Smooth muscle cell of the brain vasculature (primary cell): ENCODE measurements around the gene TNFRSF8.

Source experiments
- DNase-seq: peaks from one replicate; pipeline ENCODE4 v3.0.0-alpha.2; 2012; ENCODE audit warnings: low read depth, low spot score

TNFRSF8 gene

DNA sequence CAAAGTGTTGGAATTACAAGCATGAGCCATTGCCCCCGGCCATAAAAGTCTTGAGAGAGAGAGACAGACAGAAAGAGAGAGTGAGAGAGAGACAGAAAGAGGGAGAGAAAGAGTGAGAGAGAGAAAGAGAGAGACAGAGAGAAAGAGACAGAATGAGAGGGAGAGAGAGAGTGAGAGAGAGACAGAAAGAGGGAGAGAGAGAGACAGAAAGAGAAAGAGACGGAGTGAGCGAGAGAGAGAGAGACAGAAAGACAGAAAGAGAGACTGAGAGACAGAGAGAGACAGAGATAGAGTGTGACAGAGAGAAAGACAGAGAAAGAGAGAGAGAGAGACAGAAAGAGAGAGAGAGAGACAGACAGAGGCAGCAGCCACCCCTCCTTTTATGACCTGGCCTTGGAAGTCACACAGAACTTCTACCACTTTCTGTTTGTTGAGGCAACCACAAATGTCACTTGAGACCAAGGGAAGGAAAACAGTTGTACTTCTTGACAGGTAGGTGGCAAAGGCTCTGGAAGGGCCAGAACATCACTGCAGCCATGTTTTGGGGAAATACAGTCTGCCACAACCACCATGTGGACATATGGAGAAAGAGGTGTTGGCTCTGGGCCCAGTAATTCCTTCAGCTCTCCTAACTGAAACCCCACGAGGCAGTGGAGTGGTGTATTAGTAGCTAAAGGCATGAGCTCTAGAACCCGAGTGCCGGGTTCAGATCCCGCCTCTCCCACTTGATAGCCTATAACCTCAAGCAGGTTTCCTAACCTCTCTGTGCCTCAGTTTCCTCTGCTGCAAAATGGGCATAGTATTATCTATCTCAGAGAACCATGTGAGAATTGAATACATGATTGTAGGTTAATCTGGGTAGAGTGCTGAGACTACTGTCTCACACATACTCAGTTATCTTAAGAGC is 50.6 kb downstream of the TNFRSF8 start:
- DNase-seq: no peak

DNA sequence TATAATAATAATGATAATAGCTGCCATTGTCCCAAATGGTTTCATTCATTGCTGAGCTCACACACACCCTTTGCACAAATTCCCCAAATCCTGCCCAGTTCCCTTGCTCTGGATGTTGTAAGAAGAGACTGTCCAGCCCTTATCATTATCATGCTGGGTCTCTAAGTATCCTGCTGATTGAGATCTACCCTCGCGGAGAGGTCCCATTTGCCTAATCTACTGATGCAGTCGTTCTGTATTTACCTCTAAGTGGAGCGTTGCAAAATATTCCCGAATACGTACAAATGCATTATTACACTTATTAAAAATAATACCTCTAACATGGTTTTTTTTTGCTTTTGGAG is 51.2 kb downstream of the TNFRSF8 start:
- DNase-seq: no peak

DNA sequence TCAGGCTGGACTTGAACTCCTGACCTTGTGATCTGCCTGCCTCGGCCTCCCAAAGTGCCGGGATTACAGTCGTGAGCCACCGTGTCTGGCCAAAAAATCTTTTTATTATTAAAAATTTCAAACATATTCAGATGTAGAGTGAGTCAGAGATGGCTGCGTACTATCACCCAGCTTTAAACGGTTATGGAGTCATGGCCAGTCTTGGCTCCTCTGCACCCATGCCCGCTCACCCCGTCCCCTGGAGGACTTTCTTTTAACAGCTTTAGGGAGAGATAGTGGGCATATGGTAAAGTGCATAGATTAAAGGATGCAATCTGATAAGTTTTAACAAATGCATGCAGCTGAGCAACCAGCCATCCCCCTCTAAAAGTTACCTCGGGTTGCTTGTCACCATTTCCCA is 51.8 kb downstream of the TNFRSF8 start:
- DNase-seq: no peak

DNA sequence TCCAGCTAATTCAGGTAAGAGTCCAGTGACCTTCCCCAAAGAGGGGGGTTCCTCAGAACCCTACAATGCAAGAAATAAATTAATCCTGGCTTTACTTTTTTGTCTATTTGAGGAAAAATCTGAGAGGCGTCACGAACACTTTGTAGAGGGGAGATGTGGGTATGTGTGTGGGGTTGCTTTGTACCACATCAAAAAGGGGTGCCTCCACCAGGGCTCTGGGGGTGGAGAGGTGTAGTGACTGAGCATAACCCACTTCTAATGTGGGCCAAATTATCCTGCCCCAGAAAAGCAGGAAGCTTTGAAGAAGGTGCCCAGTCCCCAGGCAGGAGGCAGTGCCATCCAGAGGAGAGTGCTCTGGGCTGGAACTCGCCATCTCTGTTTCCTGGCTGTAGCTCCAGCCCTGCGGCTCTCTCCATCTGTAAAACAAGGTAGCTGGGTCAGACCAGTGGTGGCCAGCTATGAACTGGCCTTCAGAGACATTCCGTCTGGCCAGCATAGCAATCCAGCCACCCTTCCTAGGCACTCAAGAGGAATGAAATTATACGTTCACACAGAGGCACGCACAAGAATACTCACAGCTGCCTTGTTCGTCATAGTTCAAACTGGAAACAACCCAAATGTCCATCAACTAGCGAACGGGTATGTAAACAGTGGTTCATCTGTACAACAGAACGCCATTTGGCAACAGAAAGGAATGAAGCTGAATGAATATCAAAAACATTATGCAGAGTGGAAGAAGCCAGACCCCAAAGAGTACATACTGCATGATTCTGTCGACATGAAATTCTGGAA is 58.3 kb downstream of the TNFRSF8 start:
- no peak for DNase-seq

DNA sequence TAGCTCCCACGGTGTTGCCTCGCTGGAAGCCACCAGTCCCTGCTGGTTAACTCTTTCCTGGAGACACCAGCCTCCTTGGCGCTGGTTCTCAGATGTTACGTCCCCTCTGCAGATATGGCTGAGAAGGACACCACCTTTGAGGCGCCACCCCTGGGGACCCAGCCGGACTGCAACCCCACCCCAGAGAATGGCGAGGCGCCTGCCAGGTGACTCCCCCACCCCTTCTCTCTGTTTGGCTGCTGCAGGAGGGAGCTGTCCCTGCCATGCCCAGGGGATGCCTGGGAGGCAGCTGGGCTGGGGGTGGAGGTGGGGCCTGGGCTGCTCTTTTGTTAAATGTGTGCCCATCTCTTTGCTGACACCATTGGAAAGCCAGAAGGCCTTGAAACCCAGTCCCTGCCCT is 60.1 kb downstream of the TNFRSF8 start:
- no peak for DNase-seq

DNA sequence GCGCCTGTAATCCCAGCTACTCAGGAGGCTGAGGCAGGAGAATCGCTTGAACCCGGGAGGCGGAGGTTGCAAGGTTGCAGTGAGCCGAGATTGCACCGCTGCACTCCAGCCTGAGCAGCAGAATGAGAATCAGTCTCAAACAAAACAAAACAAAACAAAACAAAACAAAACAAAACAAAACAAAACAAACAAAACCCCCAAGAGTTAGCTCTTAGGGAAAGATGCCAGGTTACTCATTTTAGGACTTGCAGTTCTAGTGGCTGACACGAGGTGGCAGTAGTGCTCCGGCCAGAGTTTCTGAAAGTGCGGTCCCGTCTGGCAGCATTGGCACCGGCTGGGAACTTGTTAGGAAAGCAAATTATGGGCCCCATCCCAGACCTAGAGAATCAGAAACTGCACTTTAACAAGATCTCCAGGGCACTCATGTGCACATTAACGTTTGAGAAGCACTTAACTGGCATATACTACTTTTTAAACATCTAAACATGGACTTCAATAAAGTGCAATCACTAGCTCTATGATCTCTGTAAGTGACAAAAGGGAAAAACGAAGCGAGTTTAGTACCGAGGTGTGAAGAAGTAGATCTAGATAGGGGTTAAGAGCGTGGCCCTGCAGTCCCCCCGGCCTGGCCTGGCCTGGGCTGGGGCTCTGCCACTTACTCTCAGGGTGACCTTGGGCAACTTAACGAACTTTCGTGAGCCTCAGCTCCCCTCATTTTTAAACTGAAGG is 61.8 kb downstream of the TNFRSF8 start:
- DNase-seq: peak; percentile 61

DNA sequence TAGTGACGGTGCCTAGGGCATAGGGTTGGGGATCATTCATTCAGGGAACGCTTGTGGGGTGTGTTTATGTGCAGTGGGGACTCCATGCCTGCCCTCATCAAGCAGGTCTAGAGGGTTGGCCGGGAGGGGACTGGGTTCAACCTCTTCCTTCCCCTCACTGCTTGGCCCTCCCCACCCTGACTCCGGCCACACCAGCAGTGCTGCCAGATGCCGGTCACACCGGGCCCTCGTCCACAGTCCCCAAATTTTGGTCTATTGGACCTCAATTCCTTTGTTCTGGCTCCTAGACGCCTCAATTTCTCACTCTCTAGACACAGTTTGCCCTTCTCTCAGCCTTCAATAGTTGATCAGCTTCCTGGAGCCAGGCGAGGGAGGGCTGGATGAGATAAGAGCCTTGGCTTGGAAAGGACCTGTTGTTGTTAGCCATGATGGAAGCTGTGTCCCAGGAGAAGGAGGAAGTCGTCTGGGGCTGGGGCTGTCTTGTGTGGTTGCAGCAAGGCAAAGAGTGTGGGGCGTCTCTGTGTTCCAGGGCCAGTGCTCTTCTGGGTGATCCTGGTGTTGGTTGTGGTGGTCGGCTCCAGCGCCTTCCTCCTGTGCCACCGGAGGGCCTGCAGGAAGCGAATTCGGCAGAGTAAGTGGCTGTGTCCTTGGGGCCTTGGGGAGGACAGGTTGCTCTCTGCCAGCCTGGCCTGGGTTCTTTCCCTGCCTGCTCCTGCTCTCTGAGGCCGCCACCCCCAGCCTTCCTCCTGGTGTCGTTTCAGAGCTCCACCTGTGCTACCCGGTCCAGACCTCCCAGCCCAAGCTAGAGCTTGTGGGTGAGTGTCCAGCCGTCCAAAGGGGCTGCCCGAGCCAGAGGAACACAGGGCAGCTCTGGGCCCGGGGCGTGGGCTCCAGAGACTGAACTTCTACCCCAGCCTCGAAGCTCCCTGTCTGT is 62.6 kb downstream of the TNFRSF8 start:
- no peak for DNase-seq

DNA sequence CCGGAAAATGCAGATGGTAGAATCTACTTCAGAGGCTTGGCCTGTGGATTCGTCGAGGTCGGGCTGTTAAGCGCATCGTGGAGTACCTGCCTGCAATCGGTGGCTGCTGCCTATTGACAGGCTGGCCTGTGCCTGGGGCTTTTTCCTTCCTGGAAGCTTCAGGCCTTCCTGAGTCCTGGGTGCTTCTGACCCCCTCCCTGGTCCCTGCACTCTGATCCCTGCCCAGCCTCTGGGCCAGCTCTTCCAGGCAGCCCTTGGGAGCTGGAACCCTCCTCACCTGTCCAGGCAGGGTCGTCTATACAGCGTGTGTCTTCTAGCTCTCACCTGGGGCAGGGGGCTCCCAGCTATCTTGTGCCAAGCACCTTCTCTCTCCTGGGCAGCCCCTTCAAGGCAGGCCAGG is 63.7 kb downstream of the TNFRSF8 start:
- no peak for DNase-seq

DNA sequence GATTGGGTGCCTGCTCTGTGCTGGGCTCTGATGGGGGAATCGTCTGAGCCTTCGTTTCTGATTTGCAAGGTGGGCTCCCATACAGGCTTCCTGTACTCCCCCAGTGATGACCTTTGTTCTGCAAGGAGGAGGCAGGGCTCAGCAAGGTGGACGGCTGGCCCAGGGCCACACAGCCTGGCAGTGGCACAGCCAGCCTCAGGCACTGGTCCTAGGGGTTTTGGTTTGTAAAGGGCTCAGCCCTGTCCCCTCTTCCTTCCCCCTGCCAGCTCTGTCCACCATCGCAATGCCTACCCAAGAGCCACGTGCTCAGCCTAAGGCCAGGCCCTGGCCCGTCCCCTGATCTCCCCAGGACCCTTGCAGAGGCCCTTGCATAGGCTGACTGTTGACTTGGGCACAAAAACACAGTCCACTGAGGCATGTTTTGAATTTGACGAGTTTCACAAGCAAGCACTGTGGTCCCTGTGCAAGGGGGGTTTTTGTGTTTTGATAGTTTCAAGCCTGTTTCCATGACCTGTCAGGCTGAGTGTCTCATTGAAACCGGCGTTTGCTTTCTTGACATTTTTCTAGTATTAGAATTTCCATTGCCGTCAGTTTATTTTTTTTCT is 64.2 kb downstream of the TNFRSF8 start:
- DNase-seq: no peak

DNA sequence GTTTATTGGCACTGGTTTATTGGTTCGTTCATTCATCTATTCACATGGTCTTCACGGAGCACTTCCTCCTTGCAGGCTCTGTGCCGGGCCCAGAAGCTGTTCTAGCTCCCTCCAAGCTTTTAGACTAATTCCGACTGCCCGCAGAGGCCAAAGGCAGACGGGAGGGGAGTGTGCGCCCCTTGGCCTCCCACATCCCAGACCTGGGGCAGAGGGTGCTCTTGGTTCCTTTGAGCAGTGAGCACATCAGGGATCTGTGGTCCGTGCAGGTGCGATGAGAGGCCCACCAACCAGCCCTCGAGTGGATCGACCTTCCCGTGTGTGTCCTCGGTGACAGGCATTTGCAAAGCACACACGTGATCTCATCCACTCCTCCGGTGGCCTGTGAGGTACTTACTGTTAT is 65.0 kb downstream of the TNFRSF8 start:
- no peak for DNase-seq

DNA sequence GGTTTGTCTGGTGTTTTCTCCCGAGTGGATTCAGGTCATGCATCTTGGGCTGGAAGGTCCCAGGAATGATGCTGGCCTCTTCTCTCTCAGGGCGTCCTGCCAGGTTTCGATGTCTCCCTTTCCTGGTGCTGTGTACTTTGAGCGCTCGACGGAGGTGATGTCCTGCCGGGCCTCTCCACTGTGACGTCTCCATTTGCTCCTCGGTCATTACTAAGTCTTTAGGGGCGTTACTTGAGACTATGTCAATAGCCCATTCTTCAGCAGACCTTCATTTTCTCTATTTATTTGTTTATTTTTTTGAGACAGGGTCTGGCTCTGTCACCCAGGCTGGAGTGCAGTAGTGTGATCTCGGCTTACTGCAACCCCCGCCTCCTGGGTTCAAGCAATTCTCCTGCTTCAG is 66.5 kb downstream of the TNFRSF8 start:
- DNase-seq: no peak

DNA sequence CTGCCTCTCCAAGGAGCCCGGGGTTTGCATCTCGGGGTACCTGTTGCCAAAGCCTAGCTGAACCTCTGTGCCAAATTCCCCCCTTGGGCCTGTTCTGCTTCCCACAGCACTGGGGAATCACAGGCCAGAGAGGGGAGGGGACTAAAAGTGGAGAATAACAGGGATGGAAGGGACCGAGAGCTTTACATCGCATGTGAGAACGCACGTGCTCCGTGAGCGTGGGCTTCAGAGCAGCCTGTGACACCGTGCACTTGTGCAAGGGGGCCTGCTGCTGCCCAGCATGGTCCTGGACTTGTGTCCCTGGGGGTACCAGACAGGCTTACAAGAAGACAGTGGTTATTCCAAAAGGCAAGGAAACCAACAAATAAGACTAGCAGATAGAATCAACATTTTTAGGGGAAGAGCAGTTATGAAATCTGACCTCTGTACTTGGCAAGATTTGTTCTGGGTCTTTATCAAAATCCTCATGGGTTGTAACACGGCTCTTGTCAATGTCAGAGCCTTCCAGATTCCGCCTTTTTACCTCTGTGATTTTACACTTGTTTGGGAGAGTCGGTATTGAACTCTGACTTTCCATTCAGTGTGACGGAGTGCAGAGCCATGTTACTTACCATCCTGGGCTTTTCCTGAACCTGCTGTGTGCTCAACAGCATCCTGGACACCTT is 67.5 kb downstream of the TNFRSF8 start:
- no peak for DNase-seq

DNA sequence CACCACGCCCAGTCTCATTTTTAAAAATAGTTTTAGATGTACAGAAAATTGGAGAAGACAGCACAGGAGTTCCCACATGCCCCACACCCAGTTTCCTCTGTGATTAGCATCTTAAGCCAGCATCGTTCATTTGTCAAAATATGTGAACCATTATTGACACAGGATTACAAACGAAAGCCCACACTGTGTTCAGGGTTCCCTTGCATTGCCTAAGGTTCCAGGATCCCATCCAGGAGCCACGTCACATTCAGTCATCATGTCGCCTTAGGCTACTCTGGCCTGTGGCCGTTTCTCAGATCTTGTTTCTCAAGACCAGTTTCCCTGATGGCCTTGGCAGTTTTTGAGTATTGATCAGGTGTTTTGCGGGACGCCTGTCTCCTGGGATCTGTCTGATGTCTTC is 69.0 kb downstream of the TNFRSF8 start:
- DNase-seq: no peak

DNA sequence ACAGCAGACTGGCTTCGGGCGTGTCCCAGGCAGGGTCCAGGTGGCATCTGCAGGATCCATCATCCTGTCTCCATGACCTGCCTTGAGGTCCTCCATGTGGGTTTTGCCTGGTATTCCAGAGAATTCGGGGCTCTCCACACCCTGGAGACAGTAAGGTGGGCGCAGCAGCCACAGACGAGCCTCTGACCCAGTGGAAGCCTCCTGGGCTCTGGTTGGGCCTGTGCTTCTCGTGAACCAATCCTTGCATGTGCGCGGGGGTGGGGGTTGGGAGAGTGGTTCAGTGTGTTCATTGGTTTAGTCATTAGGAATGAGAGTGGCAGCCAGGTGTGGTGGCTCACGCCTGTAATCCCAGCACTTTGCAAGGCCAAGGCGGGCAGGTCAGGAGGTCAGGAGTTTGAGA is 71.6 kb downstream of the TNFRSF8 start:
- DNase-seq: no peak

DNA sequence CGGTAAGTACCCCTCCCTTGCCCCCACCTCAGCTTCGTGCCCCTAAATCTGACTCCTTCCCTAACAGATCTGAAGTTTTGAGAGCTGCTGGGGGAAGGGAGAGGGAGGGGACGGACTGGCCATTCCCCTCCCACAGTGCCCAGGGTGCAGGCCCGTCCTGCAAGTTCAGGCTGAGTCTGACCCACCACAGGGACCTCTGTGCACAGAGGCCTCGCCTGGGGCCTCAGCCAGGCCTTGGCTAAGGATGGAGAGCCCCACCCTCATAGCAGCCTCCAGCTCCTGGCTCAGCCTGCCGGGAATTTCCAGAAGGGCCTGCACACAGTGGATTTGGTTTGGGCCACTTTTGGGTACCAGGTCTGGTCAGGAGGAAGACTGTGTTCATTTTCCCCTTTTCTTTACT is 72.5 kb downstream of the TNFRSF8 start:
- no peak for DNase-seq

DNA sequence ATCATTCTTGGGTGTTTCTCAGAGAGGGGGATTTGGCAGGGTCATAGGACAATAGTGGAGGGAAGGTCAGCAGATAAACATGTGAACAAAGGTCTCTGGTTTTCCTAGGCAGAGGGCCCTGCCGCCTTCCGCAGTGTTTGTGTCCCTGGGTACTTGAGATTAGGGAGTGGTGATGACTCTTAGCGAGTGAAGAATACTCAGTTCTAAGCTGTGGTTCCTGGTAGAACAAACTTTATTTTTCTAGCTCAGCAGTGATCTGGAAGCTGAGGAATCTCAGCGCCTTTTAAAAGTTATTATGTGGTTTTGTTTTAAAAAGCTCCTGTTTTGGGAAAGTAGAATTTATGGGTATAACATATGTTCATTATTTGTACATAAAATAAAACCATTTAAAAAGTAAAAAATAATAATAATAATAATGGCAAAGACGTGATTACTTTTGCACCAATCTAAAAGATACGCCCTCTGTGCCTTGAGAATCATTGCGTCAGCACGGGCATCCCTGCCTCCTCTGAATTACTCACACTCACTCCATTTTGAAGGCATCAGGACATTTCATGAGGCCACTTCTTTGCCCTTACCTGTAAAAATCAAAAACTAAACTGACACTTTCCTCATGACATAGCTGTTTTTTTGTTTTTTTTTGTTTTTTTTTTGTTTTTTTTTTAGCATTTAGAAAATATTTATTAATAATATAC is 74.0 kb downstream of the TNFRSF8 start:
- DNase-seq: no peak

DNA sequence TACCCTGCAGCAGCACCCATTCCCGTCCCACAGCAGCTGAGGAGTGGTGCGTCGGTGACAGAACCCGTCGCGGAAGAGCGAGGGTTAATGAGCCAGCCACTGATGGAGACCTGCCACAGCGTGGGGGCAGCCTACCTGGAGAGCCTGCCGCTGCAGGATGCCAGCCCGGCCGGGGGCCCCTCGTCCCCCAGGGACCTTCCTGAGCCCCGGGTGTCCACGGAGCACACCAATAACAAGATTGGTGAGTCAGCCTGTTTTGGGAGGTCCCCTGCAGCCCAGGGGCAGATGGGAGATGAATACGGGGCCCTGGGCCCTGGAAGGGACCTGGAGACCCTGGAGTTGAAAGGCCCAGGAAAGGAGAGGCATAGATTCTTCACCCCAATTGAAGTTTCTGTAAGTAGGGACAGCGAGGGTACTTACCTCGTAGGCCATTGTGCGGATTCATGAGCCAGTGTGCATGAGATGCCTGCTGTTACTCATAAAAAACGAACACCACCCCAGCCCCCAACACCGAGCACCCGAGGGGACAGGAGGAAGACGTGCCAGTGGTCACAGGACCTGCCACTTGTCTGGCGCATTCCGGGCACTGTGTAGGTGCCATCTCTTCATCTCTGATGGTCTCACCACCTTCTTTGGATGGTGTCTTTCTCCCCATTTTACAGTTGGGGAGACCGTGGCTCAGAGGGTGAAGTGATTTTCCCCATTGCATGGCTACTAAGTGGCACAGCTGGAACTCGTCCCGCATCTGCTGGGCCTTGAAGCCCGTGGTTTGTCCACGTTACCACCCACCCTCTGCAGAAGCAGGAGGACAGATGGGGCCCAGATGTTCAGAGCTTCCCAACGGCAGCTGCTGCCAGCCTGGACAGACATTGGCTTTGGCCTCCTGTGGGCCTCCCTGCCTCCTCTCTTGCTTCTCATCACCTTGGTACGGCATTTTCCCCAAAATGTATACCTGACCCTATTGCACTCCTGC is 75.4 kb downstream of the TNFRSF8 start:
- no peak for DNase-seq

DNA sequence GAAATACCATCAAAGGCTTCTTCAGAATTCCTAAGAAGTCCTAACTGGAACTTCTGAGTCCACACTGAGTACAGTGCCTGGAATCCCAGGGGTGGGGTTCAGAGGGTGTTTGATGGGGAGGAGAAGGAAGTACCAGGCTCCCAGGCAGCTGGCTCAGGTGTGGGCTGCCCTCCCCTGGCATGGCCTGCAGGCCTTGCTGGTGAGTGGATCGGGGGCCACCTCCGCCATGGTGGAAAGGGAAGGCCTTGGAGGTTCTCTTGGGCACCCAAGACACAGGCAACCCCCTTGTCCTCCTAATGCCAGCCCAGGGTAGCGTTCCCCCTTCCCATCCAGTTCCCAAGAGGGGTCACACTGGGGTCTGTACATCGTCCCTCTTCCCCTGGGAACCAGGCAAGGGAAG is 76.9 kb downstream of the TNFRSF8 start:
- DNase-seq: no peak
